ENCODE results near the gene CACNG1. TPM values are rescaled to one million over a fixed set of nuclear protein-coding genes. Genes with fewer than 3 reads are reported as not detected.

Gene CACNG1
- total RNA-seq, 1 donor from 2014 or later = 0.18 TPM

- Mint-ChIP-seq H3K27ac (no peak overlapping the region), H3K9me3 (peaks cover 4% of the 10 kb centered on the region), H3K36me3 (no peaks in the 10 kb centered on the region), H3K4me1 (no peaks in the 10 kb centered on the region), H3K4me3 (no peak overlapping the region), H3K27me3 (ENCODE audit: low read depth) (peaks cover 6% of the 10 kb centered on the region)
- DNase-seq (ENCODE audit: low spot score in 2 of 2, unreplicated experiment in 2 of 2) = no peak
- no peak for TF ChIP-seq CTCF (IDR thresholded peaks at IDR 0.05; ENCODE audit: unreplicated experiment)
Observed at GRCh38 chr17:67041941-67042899, 2.1 kb upstream of the CACNG1 start.

GRCh38 chr17:67043283-67043682, 1.1 kb upstream of the CACNG1 start:
- peaks cover 14% of the 10 kb centered on the region for H3K9me3 Mint-ChIP-seq
- H3K4me3 Mint-ChIP-seq = no peak overlapping the region
- TF ChIP-seq CTCF (IDR thresholded peaks at IDR 0.05; ENCODE audit: unreplicated experiment) = no peak
- H3K4me1 Mint-ChIP-seq = no peaks in the 10 kb centered on the region
- H3K27ac Mint-ChIP-seq = no peak overlapping the region
- peaks cover 6% of the 10 kb centered on the region for H3K27me3 Mint-ChIP-seq (ENCODE audit: low read depth)
- no peak for DNase-seq (ENCODE audit: low spot score in 2 of 2, unreplicated experiment in 2 of 2)
- peaks cover 2% of the 10 kb centered on the region for H3K36me3 Mint-ChIP-seq

- Mint-ChIP-seq H3K4me3 (no peak overlapping the region), H3K27ac (no peak overlapping the region), H3K27me3 (ENCODE audit: low read depth) (peaks cover 3% of the 10 kb centered on the region), H3K4me1 (no peaks in the 10 kb centered on the region), H3K9me3 (peaks cover 23% of the 10 kb centered on the region), H3K36me3 (peaks cover 8% of the 10 kb centered on the region)
- DNase-seq (ENCODE audit: low spot score in 2 of 2, unreplicated experiment in 2 of 2) = no peak
- TF ChIP-seq CTCF (IDR thresholded peaks at IDR 0.05; ENCODE audit: unreplicated experiment) = no peak
Observed at GRCh38 chr17:67044940-67045339, 586 bp downstream of the CACNG1 start.

GRCh38 chr17:67046398-67046797, 2.0 kb downstream of the CACNG1 start:
- Mint-ChIP-seq H3K9me3 (peaks cover 23% of the 10 kb centered on the region), H3K27me3 (ENCODE audit: low read depth) (peaks cover 3% of the 10 kb centered on the region), H3K27ac (no peak overlapping the region), H3K36me3 (peaks cover 8% of the 10 kb centered on the region), H3K4me3 (no peak overlapping the region), H3K4me1 (no peaks in the 10 kb centered on the region)
- TF ChIP-seq CTCF (IDR thresholded peaks at IDR 0.05; ENCODE audit: unreplicated experiment) = no peak
- no peak for DNase-seq (ENCODE audit: low spot score in 2 of 2, unreplicated experiment in 2 of 2)

GRCh38 chr17:67047382-67047781, 3.0 kb downstream of the CACNG1 start:
- H3K36me3 Mint-ChIP-seq = peaks cover 8% of the 10 kb centered on the region
- no peak overlapping the region for H3K27ac Mint-ChIP-seq

More at GRCh38 chr17:67047382-67047781, 3.0 kb downstream of the CACNG1 start:
- H3K27me3 Mint-ChIP-seq (ENCODE audit: low read depth) = peaks cover 3% of the 10 kb centered on the region
- H3K9me3 Mint-ChIP-seq = peaks cover 23% of the 10 kb centered on the region
- no peak overlapping the region for H3K4me3 Mint-ChIP-seq
- no peaks in the 10 kb centered on the region for H3K4me1 Mint-ChIP-seq
- TF ChIP-seq CTCF (IDR thresholded peaks at IDR 0.05; ENCODE audit: unreplicated experiment) = no peak
- no peak for DNase-seq (ENCODE audit: low spot score in 2 of 2, unreplicated experiment in 2 of 2)

All from mesothelial cell of epicardium (in vitro differentiated cells).